HepG2 (cell line): Measurements from ENCODE around the gene NSMCE1. TPM values are rescaled to one million over a fixed set of nuclear protein-coding genes. Genes with fewer than 3 reads are reported as not detected.

Experiments used
- ATAC-seq: fragments of 200-7000 bp; cut with Tn5 transposase; 3 replicates; pipeline ENCODE4 v1.9.1; 2020; ENCODE audit warnings: mild to moderate bottlenecking, moderate library complexity
- BruUV-seq: library from RNA; stranded (reverse); fragments of 400-500 nt; replicated peaks from 2 replicates; lab custom pipeline; 2021; lab: Mats Ljungman, UMichigan
- CTCF ChIA-PET: fragments of 300-600 bp; formaldehyde crosslinking; extraction: SDS; loops from one replicate; lab custom pipeline; 2021; ENCODE audit warnings: low total read pairs, inconsistent platforms, low intra/inter-chr PET ratio; lab: Yijun Ruan, JAX
- POLR2A ChIA-PET: fragments of 350-600 bp; sonication (Branson Sonifier 250); formaldehyde crosslinking; loops from one replicate; lab custom pipeline; 2020; ENCODE audit warnings: antibody characterized with exemption, inconsistent platforms; lab: Yijun Ruan, JAX
- DNase-seq: peaks from one replicate; pipeline ENCODE4 v3.0.0-alpha.2; 2015; ENCODE audit warnings: low spot score
- FAIRE-seq: peaks from 3 replicates; lab custom pipeline; 2011; peaks lifted over from hg19 to GRCh38; lab: Jason Lieb, UNC
- H2AFZ ChIP-seq: one replicate; pipeline ENCODE4 v1.6.1; 2011; ENCODE audit warnings: low read length, inconsistent platforms
- H3K27ac ChIP-seq: fragments of 300-600 bp; 3 replicates; pipeline ENCODE4 v1.8.0; 2011; ENCODE audit warnings: mixed run types, mild to moderate bottlenecking, mixed read lengths, low read length, inconsistent platforms; ENCODE audit not compliant: insufficient read depth; ENCODE audit errors: extremely low read length
- H3K27me3 ChIP-seq, 2 experiments: fragments of 200-600 bp in 1 of 2; 2 replicates in 1 of 2; 3 replicates in 1 of 2; pipeline versions ENCODE4 v1.6.0 to v1.8.0; 2011; ENCODE audit warnings: low read length in 2 of 2, mild to moderate bottlenecking in 2 of 2, moderate library complexity in 2 of 2, inconsistent platforms in 1 of 2; ENCODE audit not compliant: insufficient read depth in 2 of 2, control insufficient read depth in 1 of 2
- H3K36me3 ChIP-seq, 2 experiments: fragments of 200-600 bp in 1 of 2; replicated peaks in 1 of 2; 2 replicates in 1 of 2; 3 replicates in 1 of 2; pipeline versions ENCODE4 v1.5.1 to v1.8.0; 2011; ENCODE audit warnings: low read length in 2 of 2, inconsistent platforms in 1 of 2; ENCODE audit not compliant: insufficient read depth in 2 of 2, control insufficient read depth in 1 of 2
- H3K4me1 ChIP-seq: 2 replicates; pipeline ENCODE4 v1.5.1; 2012; ENCODE audit warnings: low read length, inconsistent platforms; ENCODE audit not compliant: insufficient read depth
- H3K4me2 ChIP-seq: 2 replicates; pipeline ENCODE4 v1.6.0; 2011; ENCODE audit warnings: low read depth, low read length, inconsistent platforms
- H3K4me3 ChIP-seq, 3 experiments: fragments of 200-600 bp in 1 of 3; sonication (generic), shearing (Covaris generic) in 1 of 3; replicated peaks in 1 of 3; 2 replicates each; pipeline ENCODE4 v1.5.1; 2011 to 2016; ENCODE audit warnings: low read length in 3 of 3, inconsistent platforms in 2 of 3, low read depth in 2 of 3, mild to moderate bottlenecking in 2 of 3, control low read depth in 1 of 3, mixed read lengths in 1 of 3; ENCODE audit not compliant: insufficient read depth in 1 of 3
- H3K79me2 ChIP-seq: one replicate; pipeline ENCODE4 v1.6.1; 2011; ENCODE audit warnings: low read length, inconsistent platforms; ENCODE audit not compliant: insufficient read depth
- H3K9ac ChIP-seq: 2 replicates; pipeline ENCODE4 v1.6.0; 2011; ENCODE audit warnings: mild to moderate bottlenecking, low read depth, low read length, inconsistent platforms; ENCODE audit not compliant: insufficient read depth
- H3K9me3 ChIP-seq: 2 replicates; pipeline ENCODE4 v1.5.1; 2012; ENCODE audit warnings: mild to moderate bottlenecking, low read length
- H4K20me1 ChIP-seq: 2 replicates; pipeline ENCODE4 v1.6.0; 2011; ENCODE audit warnings: inconsistent platforms, mild to moderate bottlenecking, low read length, moderate library complexity; ENCODE audit not compliant: insufficient read depth
- AGO1 ChIP-seq: fragments of 200-400 bp; formaldehyde crosslinking; IDR thresholded peaks from 2 replicates; pipeline ENCODE4 v1.6.1; 2017; ENCODE audit warnings: mild to moderate bottlenecking, low read depth, low read length, moderate library complexity; ENCODE audit not compliant: poor library complexity, severe bottlenecking
- AGO2 ChIP-seq: fragments of 200-400 bp; formaldehyde crosslinking; optimal IDR thresholded peaks from 2 replicates; pipeline ENCODE3; 2017; ENCODE audit warnings: mild to moderate bottlenecking, low read depth, low read length, moderate library complexity
- CBX5 ChIP-seq: sonication (generic); formaldehyde crosslinking; IDR thresholded peaks from 2 replicates; pipeline ENCODE4 v1.4.0; 2020; ENCODE audit warnings: missing genetic modification reagents, borderline replicate concordance
- DPF2 ChIP-seq: sonication (generic); formaldehyde crosslinking; IDR thresholded peaks from 2 replicates; pipeline ENCODE4 v1.4.0; 2020; ENCODE audit warnings: mild to moderate bottlenecking, low read depth, missing genetic modification reagents, borderline replicate concordance
- KDM3A ChIP-seq: IDR thresholded peaks from 2 replicates; pipeline ENCODE4 v1.6.1; 2018; ENCODE audit warnings: low read depth, missing compliant biosample characterization
- KLF9 ChIP-seq: IDR thresholded peaks from 2 replicates; pipeline ENCODE4 v1.6.1; 2016; ENCODE audit warnings: low read depth
- NFYC ChIP-seq: IDR thresholded peaks from 2 replicates; pipeline ENCODE4 v1.6.1; 2016; ENCODE audit warnings: missing genetic modification reagents, missing compliant biosample characterization
- POLR2A ChIP-seq, 2 experiments: IDR thresholded peaks; 2 replicates each; pipeline ENCODE4 v1.6.1; 2011; ENCODE audit warnings: low read depth in 2 of 2, low read length in 2 of 2, mild to moderate bottlenecking in 1 of 2, moderate library complexity in 1 of 2; ENCODE audit not compliant: insufficient read depth in 1 of 2
- SKI ChIP-seq: fragments of 450-650 bp; IDR thresholded peaks from one replicate; pipeline ENCODE4 v1.6.1; 2018; ENCODE audit warnings: mild to moderate bottlenecking; ENCODE audit not compliant: partially characterized antibody
- ZNF205 ChIP-seq: IDR thresholded peaks from 2 replicates; pipeline ENCODE4 v1.6.1; 2018; ENCODE audit warnings: missing biosample characterization, missing genetic modification reagents
- WGBS: methylation state at CpG from one replicate; pipeline ENCODE4 v1.1.6; 2017; ENCODE audit warnings: low lambda C conversion rate; 5-methylcytosine and 5-hydroxymethylcytosine counted together
- in situ Hi-C: cut with HindIII; loops from 2 replicates; pipeline ENCODE4 v1.10.0; 2017; ENCODE audit warnings: low pct_unique_long_range_greater_than_20kb; ENCODE audit not compliant: extremely low pct_ligation_motif_present
- intact Hi-C: fragments of 100-400 bp; cut with micrococcal nuclease; formaldehyde crosslinking; loops from one replicate; pipeline ENCODE4 v1.10.0; 2022; ENCODE audit not compliant: unreplicated experiment
- polyA plus RNA-seq, 8 experiments: library from polyadenylated mRNA; depleted of rRNA in 3 of 8; stranded (reverse) in 7 of 8; unstranded in 1 of 8; fragments of >200 nt; fragmentation: Illumina TruSeq in 4 of 8; extraction: Trizol in 4 of 8; gene quantifications; 2 replicates each; pipeline versions ENCODE4 v1.2.1 to v1.2.3, GENCODE V29; 2011 to 2016; ENCODE audit warnings: low read depth in 4 of 8, missing spikeins in 1 of 8, mixed read lengths in 1 of 8; ENCODE audit not compliant: insufficient read depth in 1 of 8
- total RNA-seq, 5 experiments: library from RNA; depleted of rRNA; stranded (reverse); fragments of >200 nt; fragmentation: Illumina TruSeq; extraction: Trizol; gene quantifications; 2 replicates each; pipeline ENCODE4 v1.2.3, GENCODE V29; 2016; ENCODE audit warnings: low read depth in 1 of 5
- TF ChIP-seq, protein P1 (sequence below): sonication (generic); formaldehyde crosslinking; IDR thresholded peaks from 2 replicates; pipeline ENCODE4 v1.5.1; 2020; ENCODE audit warnings: missing genetic modification reagents, mild to moderate bottlenecking, borderline replicate concordance

The NSMCE1 gene
- total and polyA plus RNA-seq, 2 of the 13 experiments (the other 11 are each of a cell fraction or from before 2014, with no cell fraction given), result 42.7 to 52.9 TPM

DNA sequence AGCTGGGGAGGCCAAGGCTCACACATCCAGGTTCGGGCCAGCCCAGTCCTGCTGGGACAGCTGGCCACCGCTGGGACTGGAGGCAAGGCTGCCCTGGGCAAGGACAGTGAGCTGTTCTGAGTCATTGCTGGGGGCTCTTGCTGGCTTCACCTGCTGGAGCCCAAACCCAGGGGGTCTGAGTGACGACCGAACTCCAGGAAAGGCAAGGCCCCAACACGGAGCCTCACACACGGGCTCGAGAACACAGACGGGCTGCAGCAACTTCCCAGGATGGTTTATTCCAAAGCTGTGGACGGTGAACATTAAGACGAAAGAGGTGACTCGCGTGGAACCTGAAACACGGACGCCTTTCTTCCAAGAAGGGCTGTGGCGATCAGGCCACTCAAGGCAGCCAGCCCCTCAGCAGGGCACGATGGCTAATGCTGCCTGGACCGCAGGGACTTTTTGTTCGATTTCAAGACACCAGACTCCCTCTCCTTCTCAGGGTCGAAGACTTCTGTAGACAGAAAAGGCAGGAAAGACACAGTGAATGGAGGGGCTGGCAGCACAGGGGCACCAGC lies 43.8 kb downstream of the NSMCE1 start:
- no peak for FAIRE-seq
- no peak overlapping the region for H3K4me2 ChIP-seq
- no TSS peak for BruUV-seq
- WGBS, result 88% methylated on average over 17 of the region's 19 CpGs
- no peak overlapping the region for H3K9ac ChIP-seq
- no peak overlapping the region for H2AFZ ChIP-seq
- no peaks in the 10 kb centered on the region for H3K27me3 ChIP-seq
- H3K4me3 ChIP-seq, result no peak overlapping the region
- no peaks in the 10 kb centered on the region for H3K4me1 ChIP-seq
- ATAC-seq, result peak; percentile 8; the same call in 2 of the 3 replicates
- POLR2A ChIA-PET, result interaction anchor here (1.5 kb wide), 1 partner anchor 21 kb away, joined by 10 read pairs; the partner anchor contains the start of gene KDM8
- H3K27ac ChIP-seq, result no peak overlapping the region
- H4K20me1 ChIP-seq, result no peaks in the 10 kb centered on the region
- intact Hi-C loops (no loop called here), in situ Hi-C loops (no loop called here)
- H3K9me3 ChIP-seq, result no peaks in the 10 kb centered on the region
- CTCF ChIA-PET, result no interaction called here
- TF ChIP-seq KLF9 (CRISPR knock-in tag) (no peak), AGO1 (peak; percentile 4), NFYC (CRISPR knock-in tag) (no peak), CBX5 (CRISPR knock-in tag) (no peak), ZNF205 (CRISPR knock-in tag) (no peak)
- no peaks in the 10 kb centered on the region for H3K79me2 ChIP-seq
- DNase-seq, result no peak
- H3K36me3 ChIP-seq, result peaks cover 5 to 8% of the 10 kb centered on the region in 2 experiments; a peak in 3 of 5 replicates

DNA sequence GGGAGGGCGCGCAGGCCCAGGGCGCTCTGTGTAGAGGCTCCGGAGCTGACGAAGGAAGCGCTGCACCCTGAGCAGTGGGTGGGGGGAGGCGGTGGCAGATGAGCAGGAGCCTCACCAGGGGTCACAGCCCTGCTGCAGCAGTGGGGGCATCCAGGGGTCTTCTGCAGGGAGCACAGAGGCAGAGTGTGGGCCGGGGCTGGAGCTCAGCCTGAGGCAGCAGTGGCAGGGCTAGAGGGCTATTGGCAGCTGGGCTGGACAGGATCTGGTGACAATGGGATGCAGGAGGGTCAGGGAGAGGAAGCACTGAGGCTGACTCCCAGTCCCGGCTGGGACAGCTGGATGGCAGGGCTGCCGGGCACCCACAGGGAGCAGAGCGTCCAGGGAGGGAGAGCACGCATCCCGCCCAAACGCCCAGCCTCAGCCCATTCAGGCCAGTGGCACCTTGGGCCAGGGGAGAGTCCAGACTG lies 44.3 kb downstream of the NSMCE1 start:
- in situ Hi-C loops, result no loop called here
- Histone ChIP-seq H3K9me3 (no peaks in the 10 kb centered on the region), H3K27me3 (no peaks in the 10 kb centered on the region), H3K36me3 (peaks cover 5 to 8% of the 10 kb centered on the region in 2 experiments; a peak in 3 of 5 replicates), H4K20me1 (no peaks in the 10 kb centered on the region), H2AFZ (no peak overlapping the region), H3K4me1 (no peaks in the 10 kb centered on the region), H3K79me2 (no peaks in the 10 kb centered on the region), H3K27ac (no peak overlapping the region), H3K4me2 (no peak overlapping the region), H3K4me3 (no peak overlapping the region), H3K9ac (no peak overlapping the region)
- DNase-seq (no peak), ATAC-seq (peak; percentile 3; the same call in 1 of the 3 replicates), FAIRE-seq (no peak)
- TF ChIP-seq SKI (no peak), AGO1 (peak; percentile 52), POLR2A (IDR thresholded peaks at IDR 0.05; ENCODE audit: insufficient read depth in 1 of 2, low read depth in 2 of 2, low read length in 2 of 2) (0 out of 4 replicates have a peak, but pooled peaks of 1 of the 2 experiments have one; percentile 30), AGO2 (peak; percentile 82), DPF2 (no peak), KDM3A (CRISPR knock-in tag) (no peak)
- TF ChIP-seq, protein P1, sequence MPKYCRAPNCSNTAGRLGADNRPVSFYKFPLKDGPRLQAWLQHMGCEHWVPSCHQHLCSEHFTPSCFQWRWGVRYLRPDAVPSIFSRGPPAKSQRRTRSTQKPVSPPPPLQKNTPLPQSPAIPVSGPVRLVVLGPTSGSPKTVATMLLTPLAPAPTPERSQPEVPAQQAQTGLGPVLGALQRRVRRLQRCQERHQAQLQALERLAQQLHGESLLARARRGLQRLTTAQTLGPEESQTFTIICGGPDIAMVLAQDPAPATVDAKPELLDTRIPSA (CRISPR knock-in tag), result 0 out of 2 replicates have a peak, but pooled peaks have one; percentile 36
- no TSS peak for BruUV-seq
- intact Hi-C loops, result no loop called here
- ChIA-PET POLR2A (interaction anchor here (1.5 kb wide), 1 partner anchor 20 kb away, joined by 10 read pairs; the partner anchor contains the start of gene KDM8), CTCF (no interaction called here)
- 97% methylated on average over 12 of the region's 14 CpGs for WGBS
